HG03469 (cell line): Measurements from ENCODE around the gene HPS3.
"Not testable (repeated sequence)": the region's sequence is repeated elsewhere in the genome, so short reads cannot be mapped to it uniquely, and the experiment has no call there.

Experiments
- ATAC-seq: cut with Tn5 transposase; IDR thresholded peaks from one replicate; pipeline ENCODE4 v1.9.1; 2021; ENCODE audit warnings: mild to moderate bottlenecking, moderate library complexity, moderate number of reproducible peaks; ENCODE audit not compliant: unreplicated experiment

The HPS3 gene, protein sequence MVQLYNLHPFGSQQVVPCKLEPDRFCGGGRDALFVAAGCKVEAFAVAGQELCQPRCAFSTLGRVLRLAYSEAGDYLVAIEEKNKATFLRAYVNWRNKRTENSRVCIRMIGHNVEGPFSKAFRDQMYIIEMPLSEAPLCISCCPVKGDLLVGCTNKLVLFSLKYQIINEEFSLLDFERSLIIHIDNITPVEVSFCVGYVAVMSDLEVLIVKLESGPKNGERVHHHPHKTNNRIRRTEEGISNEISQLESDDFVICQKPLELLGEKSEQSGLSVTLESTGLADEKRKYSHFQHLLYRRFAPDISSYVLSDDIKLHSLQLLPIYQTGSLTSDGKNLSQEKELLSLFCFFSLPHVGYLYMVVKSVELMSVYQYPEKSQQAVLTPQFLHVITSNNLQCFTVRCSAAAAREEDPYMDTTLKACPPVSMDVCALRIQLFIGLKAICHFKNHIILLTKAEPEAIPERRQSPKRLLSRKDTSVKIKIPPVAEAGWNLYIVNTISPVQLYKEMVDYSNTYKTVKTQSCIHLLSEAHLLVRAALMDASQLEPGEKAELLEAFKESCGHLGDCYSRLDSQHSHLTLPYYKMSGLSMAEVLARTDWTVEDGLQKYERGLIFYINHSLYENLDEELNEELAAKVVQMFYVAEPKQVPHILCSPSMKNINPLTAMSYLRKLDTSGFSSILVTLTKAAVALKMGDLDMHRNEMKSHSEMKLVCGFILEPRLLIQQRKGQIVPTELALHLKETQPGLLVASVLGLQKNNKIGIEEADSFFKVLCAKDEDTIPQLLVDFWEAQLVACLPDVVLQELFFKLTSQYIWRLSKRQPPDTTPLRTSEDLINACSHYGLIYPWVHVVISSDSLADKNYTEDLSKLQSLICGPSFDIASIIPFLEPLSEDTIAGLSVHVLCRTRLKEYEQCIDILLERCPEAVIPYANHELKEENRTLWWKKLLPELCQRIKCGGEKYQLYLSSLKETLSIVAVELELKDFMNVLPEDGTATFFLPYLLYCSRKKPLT

DNA sequence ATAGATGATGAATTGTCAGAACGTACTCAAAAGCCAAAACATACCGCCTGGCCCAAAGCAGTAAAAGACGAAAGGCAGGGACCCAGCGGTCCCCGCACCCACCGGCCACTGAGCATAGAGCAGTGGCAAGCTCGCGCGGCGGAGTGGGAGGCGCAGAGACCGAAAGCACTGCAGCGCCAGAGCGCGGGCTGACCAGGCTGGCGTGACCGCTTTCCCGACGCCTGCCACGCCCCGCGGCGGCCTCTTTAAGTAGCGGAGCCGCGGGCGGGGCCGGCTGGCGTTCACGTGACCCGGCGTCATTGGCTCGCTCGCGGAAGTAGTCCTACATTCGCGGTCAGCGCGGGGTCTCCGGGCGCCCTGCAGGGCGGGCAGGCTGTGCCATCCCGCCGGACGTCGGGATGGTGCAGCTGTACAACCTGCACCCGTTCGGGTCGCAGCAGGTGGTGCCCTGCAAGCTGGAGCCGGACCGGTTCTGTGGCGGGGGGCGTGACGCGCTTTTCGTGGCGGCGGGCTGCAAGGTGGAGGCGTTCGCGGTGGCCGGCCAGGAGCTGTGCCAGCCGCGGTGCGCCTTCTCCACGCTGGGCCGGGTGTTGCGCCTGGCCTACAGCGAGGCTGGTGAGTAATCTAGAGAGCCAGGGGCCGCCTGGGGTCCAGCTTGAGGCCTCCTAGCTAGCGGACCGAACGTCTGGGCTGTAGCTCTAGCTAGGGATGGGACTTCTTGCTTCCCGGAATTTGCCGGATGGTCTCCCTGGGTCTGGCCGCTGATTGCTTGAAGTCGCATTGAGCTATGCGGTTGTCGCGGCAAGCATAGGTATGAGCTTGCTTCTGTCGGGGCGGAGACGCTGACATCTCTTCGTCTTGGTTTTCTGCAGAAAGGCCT, at the start of gene HPS3:
Gene HPS3 (plus strand): TSS at position 313 of the 880 bp plus-strand sequence. CDS start 86 bp downstream, at position 399.
- ATAC-seq: peak; percentile 94

DNA sequence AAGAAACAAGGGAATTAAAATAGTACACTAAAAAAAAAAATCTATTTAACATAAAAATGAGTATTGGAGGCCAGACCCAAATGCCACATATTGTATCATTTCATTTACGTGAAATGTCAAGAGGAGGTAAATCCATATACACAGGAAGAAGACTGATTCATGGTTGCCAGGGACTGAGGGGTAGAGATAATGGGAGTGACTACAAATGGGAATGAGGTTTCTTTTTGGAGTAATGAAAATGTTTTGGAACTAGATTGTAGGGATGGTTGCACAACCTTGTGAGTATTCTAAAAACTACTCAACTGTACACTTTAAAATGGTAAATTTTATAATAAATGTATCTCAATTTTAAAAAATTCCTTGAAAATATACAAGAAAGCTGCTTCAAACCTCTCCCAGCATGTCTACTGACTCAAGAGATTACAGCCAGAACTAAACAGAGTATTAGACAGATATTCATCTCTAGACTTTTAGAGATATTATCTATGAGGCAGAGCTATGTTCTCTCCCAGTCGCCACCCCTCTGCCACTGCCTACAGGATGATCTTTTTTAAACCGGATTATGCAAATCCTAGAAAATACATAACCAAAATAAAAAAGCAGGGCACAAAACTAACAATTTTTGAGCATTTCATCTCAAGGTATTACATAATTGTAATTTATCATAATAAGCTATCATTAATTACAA, 49.3 kb upstream of the HPS3 start:
- no peak for ATAC-seq

DNA sequence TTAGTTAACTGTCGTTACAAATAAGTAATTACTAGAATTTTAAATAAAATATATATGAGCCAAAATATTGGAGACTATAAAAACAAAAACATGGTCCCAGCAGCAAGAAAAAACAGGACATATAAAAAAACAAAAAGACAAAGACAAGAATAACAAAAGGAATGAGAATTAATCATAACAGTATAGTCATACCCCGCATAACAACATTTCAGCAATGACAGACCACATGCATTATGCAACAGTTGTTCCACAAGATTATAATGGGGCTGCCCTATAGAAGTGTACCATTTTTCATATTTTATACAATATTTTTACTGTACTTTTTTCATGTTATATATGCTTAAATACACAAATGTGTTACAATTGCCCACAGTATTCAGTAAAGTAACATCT, 48.7 kb upstream of the HPS3 start:
- no peak for ATAC-seq

DNA sequence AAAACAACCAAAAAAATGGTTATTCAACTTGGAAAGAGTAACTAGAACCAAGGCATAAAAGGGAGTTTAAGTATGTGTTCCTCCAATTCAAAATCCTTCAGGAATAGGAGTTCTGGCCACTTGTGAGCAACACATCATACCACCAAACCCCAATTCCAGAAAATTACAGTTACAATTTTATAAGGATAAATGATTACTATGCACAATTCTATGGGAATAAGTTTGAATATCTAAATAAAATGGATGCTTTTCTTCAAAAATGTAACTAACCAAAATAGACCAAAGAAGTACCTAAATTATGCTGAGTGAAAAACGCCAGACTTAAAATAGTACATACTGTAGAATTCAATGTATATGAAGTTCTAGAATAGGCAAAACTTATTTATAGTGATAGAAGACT, 47.7 kb upstream of the HPS3 start:
- no peak for ATAC-seq

DNA sequence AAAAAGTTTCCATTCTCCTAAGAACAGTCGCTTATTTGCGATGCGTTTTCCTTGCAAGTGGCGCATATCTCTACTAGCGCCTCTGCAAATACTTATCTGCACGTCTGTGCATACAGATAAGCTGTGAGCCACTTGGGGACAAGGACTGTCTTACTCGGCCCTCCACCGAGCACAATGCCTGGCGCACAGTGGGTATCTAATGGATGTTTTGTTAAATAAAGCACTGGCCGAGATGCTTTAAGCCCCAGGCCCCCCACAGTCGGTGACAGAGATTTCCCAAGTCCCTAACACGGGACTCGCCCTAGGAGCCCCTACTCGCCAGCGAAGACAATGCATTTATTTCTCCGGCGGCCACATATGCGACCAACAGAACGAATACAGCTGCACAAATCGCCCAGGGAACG, 43.6 kb upstream of the HPS3 start:
- peak; percentile 21 for ATAC-seq

DNA sequence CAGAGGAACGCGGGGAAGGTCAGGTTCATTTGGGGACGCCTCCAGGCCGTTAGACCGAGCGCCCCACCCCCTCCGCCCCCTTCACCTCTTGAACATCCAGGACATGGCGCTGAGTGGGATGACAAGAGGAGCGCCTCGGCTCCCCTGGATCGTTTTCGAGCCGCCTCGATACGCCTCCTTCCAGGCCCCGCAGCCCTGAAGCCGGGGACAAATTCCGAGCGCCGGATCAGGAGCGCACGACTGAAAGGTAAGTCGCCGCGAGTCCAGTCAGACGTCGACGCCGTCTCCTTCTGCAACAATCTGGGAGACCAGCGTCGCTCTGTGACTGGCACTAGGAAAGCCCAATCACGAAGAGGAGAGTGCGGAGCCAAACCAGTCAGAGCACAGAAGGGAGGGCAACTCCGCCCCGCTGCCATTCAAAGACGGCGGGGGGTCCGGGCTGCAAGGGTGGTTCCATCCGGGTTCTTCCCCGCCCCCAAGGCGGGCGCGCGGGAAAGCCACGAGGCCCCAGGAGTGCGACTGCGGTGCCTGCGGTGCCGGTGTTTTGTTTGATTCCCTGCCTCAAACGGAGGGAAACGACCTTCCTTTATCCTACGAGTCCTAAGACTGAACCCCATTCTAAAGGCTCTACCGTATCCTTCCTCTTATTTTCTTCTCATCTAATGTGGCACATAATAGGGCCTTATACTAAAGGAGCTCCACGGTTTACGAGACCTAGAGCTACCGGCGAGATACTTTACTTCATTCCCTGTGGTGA, 43.0 kb upstream of the HPS3 start, which contains the start of gene HLTF:
Gene HLTF (minus strand): TSS at position 302 of the 757 bp plus-strand sequence. CDS start 197 bp downstream, at position 105.
- ATAC-seq: peak; percentile 96

DNA sequence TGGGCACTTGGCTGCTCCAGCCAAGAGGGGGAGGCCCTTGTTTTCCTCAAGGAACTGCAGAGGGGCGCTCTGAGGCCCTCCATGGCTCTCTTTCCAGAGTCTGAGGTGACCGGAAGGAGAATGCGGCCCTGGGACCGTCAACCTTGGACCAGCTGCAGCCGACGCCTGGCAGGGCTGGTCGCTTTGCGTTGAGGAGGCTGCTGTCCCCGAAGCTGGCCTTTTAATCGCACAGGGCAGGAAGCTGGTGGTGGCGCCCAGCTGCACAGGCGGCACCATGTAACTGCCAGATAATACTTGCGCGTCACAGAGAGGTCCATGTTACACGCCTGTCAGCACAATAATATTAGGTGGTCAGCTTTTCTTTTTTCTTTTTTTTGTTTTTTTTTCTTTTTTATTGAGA, 42.2 kb upstream of the HPS3 start:
- ATAC-seq: no peak

DNA sequence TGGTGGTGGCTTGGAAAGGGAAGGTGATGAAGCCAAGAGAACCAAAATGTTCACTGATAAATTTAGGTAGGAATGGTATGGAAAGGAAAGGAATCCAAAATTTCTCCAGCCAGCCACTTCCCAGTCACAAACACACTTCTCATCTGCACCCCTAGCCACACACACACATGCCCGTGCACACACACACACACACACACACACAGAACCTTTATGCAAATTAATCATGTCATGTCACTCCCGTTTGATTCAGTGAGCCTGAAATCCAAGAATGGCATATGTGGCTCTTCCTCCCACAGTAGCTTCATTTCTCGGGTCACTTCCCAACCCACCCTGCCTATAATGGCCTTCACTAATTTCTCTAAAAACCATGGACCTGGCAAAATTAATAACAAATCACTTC, 40.0 kb upstream of the HPS3 start:
- ATAC-seq: no peak

DNA sequence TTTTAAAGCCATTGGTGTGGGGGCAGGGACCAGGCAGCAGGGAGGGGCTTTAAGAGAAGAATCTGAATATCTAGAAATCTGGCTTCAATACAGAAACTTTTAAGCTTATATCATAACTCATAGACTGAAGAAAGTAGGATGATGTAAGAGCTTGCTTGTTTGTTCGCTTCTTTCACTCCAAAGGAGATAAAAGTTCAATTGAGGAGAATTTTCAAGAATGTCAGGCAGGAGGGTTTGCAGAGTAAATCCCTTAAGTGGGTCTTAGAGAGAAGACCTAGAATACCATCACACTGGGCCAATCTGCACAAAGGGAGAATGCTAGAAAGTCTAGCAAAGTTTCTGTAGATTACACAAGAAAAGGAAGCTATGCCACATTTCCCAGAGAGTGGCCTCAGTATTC, 39.0 kb upstream of the HPS3 start:
- no peak for ATAC-seq

DNA sequence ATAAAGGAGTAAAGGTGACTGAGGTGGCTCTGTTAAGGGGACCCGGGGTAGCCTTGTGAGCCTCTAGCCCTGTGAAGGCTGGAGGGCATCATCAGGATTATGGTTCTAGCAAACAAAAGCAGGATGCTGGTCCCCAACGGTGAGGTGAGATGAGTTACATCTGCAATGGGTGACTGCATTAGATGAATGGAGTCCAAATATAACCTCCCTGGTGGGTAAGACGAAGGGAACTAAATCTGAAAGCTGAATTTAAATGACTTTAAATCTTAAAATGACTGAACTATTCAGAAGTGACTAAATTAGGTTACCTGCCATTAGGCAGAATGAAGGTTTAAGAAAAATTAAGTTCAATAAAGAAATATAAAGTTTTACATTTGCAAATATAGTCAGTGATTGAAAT, 38.5 kb upstream of the HPS3 start:
- no peak for ATAC-seq

DNA sequence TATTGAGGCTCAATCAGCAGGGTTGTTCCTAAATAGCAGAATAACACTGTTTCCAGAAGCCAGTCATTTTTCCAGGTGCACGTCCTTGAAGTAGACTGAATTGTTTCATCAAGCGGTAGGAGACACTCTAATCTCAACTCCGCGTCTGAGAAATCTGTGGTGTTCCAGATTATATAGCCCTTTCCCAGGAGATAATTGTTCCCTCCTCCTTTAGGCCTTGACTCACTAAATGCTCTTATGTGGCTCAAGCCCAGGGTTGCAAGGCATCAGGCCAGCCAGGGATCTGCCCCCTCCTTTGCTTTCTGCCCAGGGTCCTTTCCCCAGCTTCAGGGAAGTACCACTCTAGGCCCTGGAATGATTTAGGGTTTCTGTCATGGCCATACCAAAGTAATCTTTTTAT, 37.5 kb upstream of the HPS3 start:
- no peak for ATAC-seq

DNA sequence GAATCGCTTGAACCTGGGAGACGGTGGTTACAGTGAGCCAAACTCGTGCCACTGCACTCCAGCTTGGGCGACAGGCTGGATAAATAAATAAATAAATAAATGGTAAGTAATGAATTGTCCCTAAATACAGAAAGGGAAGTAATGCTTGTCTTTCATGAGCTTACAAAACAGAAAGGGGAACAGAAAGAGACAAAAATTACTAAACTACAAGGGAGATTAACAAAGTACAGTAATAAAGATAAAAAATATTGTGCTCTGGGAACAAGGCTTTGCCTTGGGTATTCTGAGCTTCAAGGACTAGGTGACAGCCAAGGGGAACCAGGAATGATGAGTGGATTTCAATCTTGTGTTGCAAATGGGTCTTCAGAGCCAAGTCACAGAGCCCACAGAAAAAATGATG, 34.0 kb upstream of the HPS3 start:
- peak; percentile 95 for ATAC-seq

DNA sequence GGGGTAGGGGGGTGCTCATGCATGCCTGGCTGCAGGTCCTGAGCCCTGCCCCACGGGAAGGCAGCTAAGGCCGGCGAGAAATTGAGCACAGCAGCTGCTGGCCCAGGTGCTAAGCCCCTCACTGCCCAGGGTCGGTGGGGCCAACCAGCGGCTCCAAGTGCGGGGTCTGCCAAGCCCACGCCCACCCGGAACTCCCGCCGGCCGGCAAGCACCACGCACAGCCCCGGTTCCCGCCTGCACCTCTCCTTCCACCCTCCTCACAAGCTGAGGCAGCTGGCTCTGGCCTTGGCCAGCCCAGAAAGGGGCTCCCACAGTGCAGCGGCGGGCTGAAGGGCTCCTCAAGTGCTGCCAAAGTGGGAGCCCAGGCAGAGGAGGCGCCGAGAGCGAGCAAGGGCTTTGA, 31.5 kb upstream of the HPS3 start:
- not testable (repeated sequence) for ATAC-seq

DNA sequence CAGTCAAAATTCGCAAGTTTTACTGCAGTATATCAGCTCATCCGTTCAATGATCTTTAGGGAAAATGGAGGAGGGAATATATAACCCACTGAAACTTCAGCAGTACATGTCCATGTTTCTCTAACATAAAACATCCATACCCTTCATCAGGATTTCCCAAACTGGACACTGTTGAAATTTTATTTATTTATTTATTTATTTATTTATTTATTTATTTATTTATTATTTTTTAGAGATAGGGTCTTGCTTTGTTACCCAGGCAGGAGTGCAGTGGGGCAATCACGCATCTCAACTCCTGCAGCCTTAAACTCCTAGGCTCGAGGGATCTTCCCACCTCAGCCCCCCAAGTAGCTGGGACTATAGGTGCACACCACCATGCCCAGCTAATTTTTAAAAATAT, 28.3 kb upstream of the HPS3 start:
- no peak for ATAC-seq

DNA sequence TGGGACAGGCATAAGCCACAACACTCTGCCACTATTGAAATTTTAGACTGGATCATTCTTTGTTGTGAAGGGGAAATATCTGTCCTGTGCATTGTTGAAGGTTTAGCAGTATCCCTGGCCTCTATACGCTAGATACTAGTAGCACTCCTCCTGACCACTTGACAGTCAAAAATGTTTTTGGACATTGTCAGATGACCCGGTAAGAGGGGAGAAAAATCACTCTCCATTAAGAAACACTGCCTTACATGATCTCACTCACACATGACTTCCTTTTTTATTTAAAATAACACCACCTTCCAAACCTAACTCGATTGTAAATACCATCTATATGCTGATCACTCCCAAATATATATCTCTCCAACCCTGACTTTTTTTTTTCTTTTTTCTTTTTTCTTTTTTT, 27.8 kb upstream of the HPS3 start:
- no peak for ATAC-seq

DNA sequence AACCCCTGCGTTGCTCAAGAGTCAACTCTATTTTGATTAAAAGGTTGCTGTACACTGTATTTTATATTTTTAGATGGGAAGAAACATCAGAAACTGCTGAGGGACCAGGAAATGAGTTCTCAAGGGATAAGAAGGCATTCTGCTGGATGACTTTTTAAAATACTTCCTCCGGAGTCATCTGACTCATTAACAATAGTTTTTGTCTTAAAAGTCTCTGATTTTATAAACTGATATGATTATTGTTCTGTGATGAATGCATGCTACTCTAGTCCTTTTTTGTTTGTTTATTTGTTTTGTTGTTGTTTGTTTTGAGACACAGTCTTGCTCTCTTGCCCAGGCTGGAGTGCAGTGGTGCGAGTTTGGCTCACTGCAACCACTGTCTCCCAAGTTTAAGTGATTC, 25.0 kb upstream of the HPS3 start:
- no peak for ATAC-seq

DNA sequence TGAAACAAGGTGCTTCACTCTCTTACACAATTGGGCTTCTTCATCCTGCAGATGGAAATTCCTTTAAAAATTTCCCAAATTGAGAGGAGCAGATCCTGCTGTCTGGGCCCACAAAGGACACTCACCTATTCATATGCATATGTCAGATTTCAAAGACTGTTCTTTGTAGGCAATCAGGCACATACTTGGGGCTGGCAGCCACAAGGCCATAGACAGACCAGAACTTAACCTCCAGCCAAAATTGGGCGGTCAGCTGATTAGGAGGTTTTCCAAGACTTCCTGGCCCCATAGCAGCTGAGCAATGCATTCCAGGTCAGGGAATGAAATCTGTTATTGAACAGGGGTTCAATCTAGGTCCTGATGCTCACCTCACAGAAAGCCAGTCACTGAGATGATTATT, 15.0 kb upstream of the HPS3 start:
- no peak for ATAC-seq

DNA sequence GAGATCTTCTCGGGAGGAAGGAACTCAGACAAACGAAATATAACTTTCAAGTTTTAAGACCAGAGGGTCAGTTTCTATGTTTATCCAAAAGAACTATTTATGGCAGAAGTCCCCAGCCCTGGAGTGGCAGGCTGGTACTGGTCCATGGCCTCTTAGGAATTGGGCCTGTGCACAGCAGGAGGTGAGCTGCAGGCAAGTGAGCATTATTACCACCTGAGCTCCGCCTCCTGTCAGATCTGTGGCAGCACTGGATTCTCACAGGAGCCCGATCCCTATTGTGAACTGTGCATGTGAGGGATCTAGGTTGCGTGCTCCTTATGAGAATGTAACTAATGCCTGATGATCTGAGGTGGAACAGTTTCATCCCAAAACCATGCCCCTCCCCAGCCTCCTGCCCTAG, 14.3 kb upstream of the HPS3 start:
- ATAC-seq: no peak

DNA sequence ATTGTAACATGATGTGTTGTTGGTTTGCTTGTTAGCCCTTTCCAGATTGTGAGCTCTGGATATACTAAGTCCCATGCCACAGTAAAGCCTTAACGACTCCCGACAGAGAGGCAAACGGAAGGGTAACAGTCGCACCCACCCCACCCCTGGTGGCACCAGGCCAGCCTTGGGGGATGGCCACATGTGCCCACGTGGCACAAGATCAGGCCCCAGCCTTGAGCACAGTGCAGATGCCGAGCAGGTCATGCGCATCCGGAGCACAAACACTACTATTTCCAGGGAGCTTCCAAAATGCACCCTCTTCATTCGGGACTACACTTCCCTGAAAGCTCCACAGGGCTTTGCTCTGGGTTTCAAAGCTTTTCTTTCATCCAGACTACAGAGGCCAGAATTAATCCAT, 10.7 kb upstream of the HPS3 start:
- ATAC-seq: no peak
